ENCODE data around the gene TFR2. TPM values are rescaled to one million over a fixed set of nuclear protein-coding genes. Genes with fewer than 3 reads are reported as not detected.

Gene TFR2
- total and polyA plus RNA-seq, 2 of the 13 experiments (the other 11 are each of a cell fraction or from before 2014, with no cell fraction given), result 36.9 to 64.2 TPM

DNA sequence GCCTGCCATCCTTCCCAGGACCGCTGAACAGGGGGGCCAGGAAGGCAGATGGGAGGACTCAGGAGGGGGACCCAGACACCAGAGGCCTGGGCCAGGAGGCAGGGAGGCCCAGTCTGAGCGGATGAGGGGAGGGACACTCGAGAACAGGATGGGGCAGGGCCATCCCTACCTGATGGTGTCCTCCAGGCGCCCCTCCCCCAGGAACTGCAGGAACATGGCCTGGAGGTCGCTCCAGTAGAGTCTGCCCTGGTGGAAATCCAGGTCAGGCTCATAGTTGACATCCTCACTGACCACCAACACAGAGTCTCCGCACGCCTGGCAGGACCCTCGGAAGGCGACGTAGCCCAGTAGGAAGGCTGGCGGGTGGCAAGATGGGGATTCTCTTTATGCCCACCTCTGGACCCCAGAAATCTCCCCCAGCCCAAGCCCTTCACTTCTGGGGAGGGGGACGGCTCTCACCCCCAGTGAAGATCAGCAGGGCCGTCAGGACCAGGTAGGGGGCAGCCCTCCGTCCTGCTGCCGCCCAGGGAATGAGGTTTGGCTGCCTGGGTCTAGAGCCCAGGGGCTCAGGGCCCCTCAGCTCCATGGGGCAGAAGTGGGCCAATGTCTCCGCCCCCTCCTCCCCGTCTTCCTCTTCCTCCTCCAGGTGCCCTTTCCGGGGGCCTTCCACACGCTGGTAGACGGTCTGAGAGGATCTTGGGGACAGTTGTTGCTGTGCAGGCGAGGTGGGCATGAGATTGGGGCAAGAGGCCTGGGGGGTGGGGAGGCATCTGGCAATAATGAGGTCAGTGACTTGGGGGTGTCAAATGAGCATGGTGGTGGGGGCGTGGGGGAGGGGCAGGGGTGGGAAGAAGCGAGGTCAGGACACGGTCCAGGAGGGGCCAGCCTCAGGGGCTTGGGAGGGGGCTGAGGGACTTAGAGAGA, 573 bp downstream of the TFR2 start (continued):
- TF ChIP-seq ZNF878 (CRISPR knock-in tag; IDR thresholded peaks at IDR 0.05) (no peak), ZNF704 (CRISPR knock-in tag; IDR thresholded peaks at IDR 0.05; ENCODE audit: borderline replicate concordance) (no peak), HNF4G (IDR thresholded peaks at IDR 0.05; ENCODE audit: borderline replicate concordance, low read depth, low read length) (no peak), HNF4G (CRISPR knock-in tag; IDR thresholded peaks at IDR 0.05; ENCODE audit: borderline replicate concordance, low read depth) (no peak), AGO2 (optimal IDR thresholded peaks at IDR 0.05; ENCODE audit: low read depth, low read length) (peak; percentile 32), DNMT1 (CRISPR knock-in tag; IDR thresholded peaks at IDR 0.05) (0 out of 2 replicates have a peak, but pooled peaks have one; percentile 33), TIGD3 (CRISPR knock-in tag; IDR thresholded peaks at IDR 0.05; ENCODE audit: borderline replicate concordance) (no peak), ARID2 (CRISPR knock-in tag; IDR thresholded peaks at IDR 0.05; ENCODE audit: borderline replicate concordance) (no peak), BRCA1 (CRISPR knock-in tag; IDR thresholded peaks at IDR 0.05) (no peak), DMTF1 (CRISPR knock-in tag; IDR thresholded peaks at IDR 0.05) (no peak), ZNF709 (CRISPR knock-in tag; IDR thresholded peaks at IDR 0.05) (0 out of 2 replicates have a peak, but pooled peaks have one; percentile 0), ZMYM4 (CRISPR knock-in tag; IDR thresholded peaks at IDR 0.05) (no peak), SUZ12 (IDR thresholded peaks at IDR 0.05; ENCODE audit: low read depth, low read length) (no peak), JUN (CRISPR knock-in tag; IDR thresholded peaks at IDR 0.05) (no peak), CENPX (CRISPR knock-in tag; IDR thresholded peaks at IDR 0.05) (no peak), SP5 (CRISPR knock-in tag; IDR thresholded peaks at IDR 0.05; ENCODE audit: borderline replicate concordance, low read depth) (no peak), ZNF414 (CRISPR knock-in tag; IDR thresholded peaks at IDR 0.05) (no peak), ZNF598 (CRISPR knock-in tag; IDR thresholded peaks at IDR 0.05; ENCODE audit: borderline replicate concordance) (no peak), SATB2 (CRISPR knock-in tag; IDR thresholded peaks at IDR 0.05) (no peak), RXRA (CRISPR knock-in tag; IDR thresholded peaks at IDR 0.05) (no peak), IRF1 (CRISPR knock-in tag; IDR thresholded peaks at IDR 0.05; ENCODE audit: low read depth) (no peak)
